ENCODE measurements around the gene DNMT3A.
A peak's percentile ranks its signal among the peaks of the same experiment; 100 is the strongest.

Gene DNMT3A

GRCh38 chr2:25372405-25373268 lies 30.9 kb upstream of the DNMT3A start:
- DNase-seq, result no peak

- DNase-seq, result no peak
These were observed 29.8 kb upstream of the DNMT3A start for GRCh38 chr2:25371253-25372241.

- DNase-seq, result no peak
These were observed 28.2 kb upstream of the DNMT3A start for GRCh38 chr2:25369876-25370275.

GRCh38 chr2:25369439-25369838 lies 27.7 kb upstream of the DNMT3A start:
- no peak for DNase-seq

- DNase-seq, result no peak
These were observed 26.9 kb upstream of the DNMT3A start for GRCh38 chr2:25368660-25369059.

GRCh38 chr2:25367296-25367695 lies 25.6 kb upstream of the DNMT3A start:
- no peak for DNase-seq

GRCh38 chr2:25366629-25367028 lies 24.9 kb upstream of the DNMT3A start:
- no peak for DNase-seq

GRCh38 chr2:25365241-25365640 lies 23.5 kb upstream of the DNMT3A start:
- no peak for DNase-seq

GRCh38 chr2:25363733-25364132 lies 22.0 kb upstream of the DNMT3A start:
- DNase-seq, result no peak

- DNase-seq, result peak; percentile 38 to 44
These were observed 20.9 kb upstream of the DNMT3A start for GRCh38 chr2:25362434-25363145.

GRCh38 chr2:25362049-25362433 lies 20.3 kb upstream of the DNMT3A start:
- DNase-seq, result peak; percentile 89 to 97

- DNase-seq, result no peak
These were observed 19.7 kb upstream of the DNMT3A start for GRCh38 chr2:25361261-25362048.

- DNase-seq, result no peak
These were observed 17.1 kb upstream of the DNMT3A start for GRCh38 chr2:25358836-25359235.

- DNase-seq, result no peak
These were observed 16.6 kb upstream of the DNMT3A start for GRCh38 chr2:25358249-25358815.

GRCh38 chr2:25356088-25356487 lies 14.4 kb upstream of the DNMT3A start:
- DNase-seq, result no peak

- no peak for DNase-seq
These were observed 13.5 kb upstream of the DNMT3A start for GRCh38 chr2:25355270-25355669.

- no peak for DNase-seq
These were observed 12.4 kb upstream of the DNMT3A start for GRCh38 chr2:25354116-25354515.

GRCh38 chr2:25349397-25349796 lies 7.7 kb upstream of the DNMT3A start:
- DNase-seq, result no peak

GRCh38 chr2:25347846-25348245 lies 6.1 kb upstream of the DNMT3A start:
- DNase-seq, result no peak

GRCh38 chr2:25347205-25347815 lies 5.6 kb upstream of the DNMT3A start:
- peak in 1 of 2 donors; percentile 42 for DNase-seq

GRCh38 chr2:25343187-25343825 lies 1.6 kb upstream of the DNMT3A start:
- DNase-seq, result no peak
